Right atrium auricular region (tissue), 2 donors: Measurements from ENCODE around the gene TCF12. TPM values are rescaled to one million over a fixed set of nuclear protein-coding genes. Genes with fewer than 3 reads are reported as not detected.

Source experiments
- DNase-seq: peaks from one replicate; pipeline ENCODE4 v3.0.0-alpha.2; 2019; ENCODE audit warnings: low spot score
- H3K27ac ChIP-seq, 2 donors: fragments of 200-600 bp; sonication (generic); 1 replicate in 1 of 2; 2 replicates in 1 of 2; pipeline ENCODE4 v1.5.1; 2016 to 2019
- H3K27me3 ChIP-seq, 2 donors: fragments of 200-600 bp; sonication (generic); one replicate each; pipeline versions ENCODE4 v1.5.1 to v1.6.0; 2017 to 2019
- H3K36me3 ChIP-seq: fragments of 200-600 bp; sonication (generic); one replicate; pipeline ENCODE4 v1.5.1; 2016
- H3K4me1 ChIP-seq, 2 donors: fragments of 200-600 bp; sonication (generic); one replicate each; pipeline versions ENCODE4 v1.5.1 to v1.6.0; 2017 to 2019
- H3K4me3 ChIP-seq, 2 donors: fragments of 200-600 bp; sonication (generic); 1 replicate in 1 of 2; 2 replicates in 1 of 2; pipeline ENCODE4 v1.5.1; 2017 to 2019; ENCODE audit warnings: mild to moderate bottlenecking in 1 of 2, moderate library complexity in 1 of 2
- H3K9me3 ChIP-seq, 2 donors: fragments of 200-600 bp; sonication (generic); one replicate each; pipeline ENCODE4 v1.5.1; 2019
- CTCF ChIP-seq, 2 donors: fragments of 200-600 bp; sonication (generic); IDR thresholded peaks; one replicate each; pipeline ENCODE4 v1.5.1; 2019; ENCODE audit warnings: antibody characterized with exemption in 2 of 2
- total RNA-seq, 2 donors: library from RNA; depleted of rRNA; stranded (reverse); fragments of >200 nt; gene quantifications; one replicate each; pipeline ENCODE4 v1.1.0, GENCODE V29; 2016

Gene TCF12
- total RNA-seq, 2 donors from 2014 or later: 35.2 to 40.0 TPM

- H3K4me3 ChIP-seq: no peak overlapping the region
- H3K27ac ChIP-seq: no peak overlapping the region
- no peak for DNase-seq
- peaks cover 0 to 15% of the 10 kb centered on the region in 2 donors for H3K4me1 ChIP-seq
- no peaks in the 10 kb centered on the region for H3K27me3 ChIP-seq
- no peak for TF ChIP-seq CTCF (IDR thresholded peaks at IDR 0.05)
- H3K9me3 ChIP-seq: no peaks in the 10 kb centered on the region
- no peaks in the 10 kb centered on the region for H3K36me3 ChIP-seq
Measured at GRCh38 chr15:57032338-57032737, 113.9 kb downstream of the TCF12 start.

GRCh38 chr15:57033715-57034439, 115.4 kb downstream of the TCF12 start:
- DNase-seq: no peak
- H3K27me3 ChIP-seq: no peaks in the 10 kb centered on the region
- H3K36me3 ChIP-seq: no peaks in the 10 kb centered on the region
- peaks cover 0 to 15% of the 10 kb centered on the region in 2 donors for H3K4me1 ChIP-seq
- H3K4me3 ChIP-seq: no peak overlapping the region
- no peak for TF ChIP-seq CTCF (IDR thresholded peaks at IDR 0.05)
- H3K27ac ChIP-seq: no peak overlapping the region
- no peaks in the 10 kb centered on the region for H3K9me3 ChIP-seq

- H3K4me3 ChIP-seq: no peak overlapping the region
- peaks cover 0 to 21% of the 10 kb centered on the region in 2 donors for H3K4me1 ChIP-seq
- H3K27me3 ChIP-seq: no peaks in the 10 kb centered on the region
- DNase-seq: no peak
- no peaks in the 10 kb centered on the region for H3K36me3 ChIP-seq
- H3K9me3 ChIP-seq: no peaks in the 10 kb centered on the region
- no peak overlapping the region for H3K27ac ChIP-seq
- no peak for TF ChIP-seq CTCF (IDR thresholded peaks at IDR 0.05)
Measured at GRCh38 chr15:57034613-57035012, 116.2 kb downstream of the TCF12 start.

GRCh38 chr15:57035664-57036063, 117.2 kb downstream of the TCF12 start:
- Histone ChIP-seq H3K27ac (no peak overlapping the region), H3K9me3 (no peaks in the 10 kb centered on the region), H3K36me3 (no peaks in the 10 kb centered on the region), H3K4me3 (no peak overlapping the region), H3K4me1 (peaks cover 0 to 31% of the 10 kb centered on the region in 2 donors), H3K27me3 (no peaks in the 10 kb centered on the region)
- DNase-seq: no peak
- no peak for TF ChIP-seq CTCF (IDR thresholded peaks at IDR 0.05)

GRCh38 chr15:57036352-57036751, 117.9 kb downstream of the TCF12 start:
- Histone ChIP-seq H3K36me3 (no peaks in the 10 kb centered on the region), H3K27me3 (no peaks in the 10 kb centered on the region), H3K4me1 (peaks cover 0 to 28% of the 10 kb centered on the region in 2 donors), H3K9me3 (no peaks in the 10 kb centered on the region), H3K27ac (no peak overlapping the region), H3K4me3 (no peak overlapping the region)
- TF ChIP-seq CTCF (IDR thresholded peaks at IDR 0.05): no peak
- DNase-seq: no peak

GRCh38 chr15:57037548-57037947, 119.1 kb downstream of the TCF12 start:
- no peaks in the 10 kb centered on the region for H3K36me3 ChIP-seq
- no peaks in the 10 kb centered on the region for H3K27me3 ChIP-seq
- H3K4me1 ChIP-seq: peaks cover 0 to 20% of the 10 kb centered on the region in 2 donors
- no peak overlapping the region for H3K4me3 ChIP-seq
- H3K27ac ChIP-seq: no peak overlapping the region
- no peak for TF ChIP-seq CTCF (IDR thresholded peaks at IDR 0.05)
- DNase-seq: no peak
- H3K9me3 ChIP-seq: no peaks in the 10 kb centered on the region
